Osteoblast (primary cell): ENCODE data around the gene EVA1C. TPM values are rescaled to one million over a fixed set of nuclear protein-coding genes. Genes with fewer than 3 reads are reported as not detected.

Source experiments
- DNase-seq: peaks from one replicate; pipeline ENCODE4 v3.0.0; 2011; ENCODE audit warnings: low spot score, mixed read lengths; ENCODE audit not compliant: insufficient read length; ENCODE audit errors: missing footprints
- H2AFZ ChIP-seq: 2 replicates; pipeline ENCODE4 v1.6.0; 2011; ENCODE audit warnings: mild to moderate bottlenecking, low read length
- H3K27ac ChIP-seq: 2 replicates; pipeline ENCODE4 v1.5.1; 2011; ENCODE audit warnings: mild to moderate bottlenecking, low read depth, low read length, moderate library complexity
- H3K27me3 ChIP-seq: 2 replicates; pipeline ENCODE4 v1.6.0; 2012; ENCODE audit warnings: mild to moderate bottlenecking, control low read depth, inconsistent platforms, low read length, moderate library complexity; ENCODE audit not compliant: insufficient read depth
- H3K36me3 ChIP-seq: 2 replicates; pipeline ENCODE4 v1.5.1; 2011; ENCODE audit warnings: mild to moderate bottlenecking, low read length, control low read depth, moderate library complexity; ENCODE audit not compliant: insufficient read depth
- H3K4me1 ChIP-seq: 2 replicates; pipeline ENCODE4 v1.5.1; 2011; ENCODE audit warnings: mild to moderate bottlenecking, low read length, control low read depth, moderate library complexity; ENCODE audit not compliant: insufficient read depth
- H3K4me2 ChIP-seq: 2 replicates; pipeline ENCODE4 v1.6.0; 2011; ENCODE audit warnings: mild to moderate bottlenecking, low read length; ENCODE audit not compliant: insufficient read depth
- H3K4me3 ChIP-seq: fragments of 200-600 bp; sonication (generic); 3 replicates; pipeline ENCODE4 v1.5.1; 2012; ENCODE audit warnings: mild to moderate bottlenecking, low read length, inconsistent platforms; ENCODE audit not compliant: insufficient read depth
- H3K79me2 ChIP-seq: 2 replicates; pipeline ENCODE4 v1.6.0; 2012; ENCODE audit warnings: mild to moderate bottlenecking, low read length, control low read depth, inconsistent platforms; ENCODE audit not compliant: insufficient read depth
- H3K9me3 ChIP-seq: 2 replicates; pipeline ENCODE4 v1.5.1; 2011; ENCODE audit warnings: low read depth, low read length, control low read depth
- H4K20me1 ChIP-seq: 2 replicates; pipeline ENCODE4 v1.6.0; 2012; ENCODE audit warnings: mild to moderate bottlenecking, low read length, control low read depth; ENCODE audit not compliant: insufficient read depth
- CTCF ChIP-seq: IDR thresholded peaks from 2 replicates; pipeline ENCODE4 v1.5.1; 2011; ENCODE audit warnings: mild to moderate bottlenecking, low read depth, low read length, moderate library complexity; ENCODE audit errors: extremely low read depth
- total RNA-seq: library from RNA; depleted of rRNA; stranded (reverse); fragments of >200 nt; gene quantifications from 2 replicates; pipeline ENCODE4 v1.2.3, GENCODE V29; 2012

Gene EVA1C
- total RNA-seq, 1 donor: 8.0 TPM

GRCh38 chr21:32392880-32393676 is 19.4 kb upstream of the EVA1C start, which contains the start of gene URB1:
URB1 (minus strand) TSS chr21:32393012; CDS start chr21:32392910, 102 bp downstream.
- peaks cover 5% of the 10 kb centered on the region for H3K36me3 ChIP-seq
- no peak for TF ChIP-seq CTCF
- H3K27me3 ChIP-seq: peaks cover 6% of the 10 kb centered on the region
- peak within 1 kb of the TSS; percentile 91 for H2AFZ ChIP-seq
- H3K4me3 ChIP-seq: peak within 1 kb of the TSS; percentile 86
- peak; percentile 94 for DNase-seq
- peaks cover 26% of the 10 kb centered on the region for H4K20me1 ChIP-seq
- peaks cover 41% of the 10 kb centered on the region for H3K79me2 ChIP-seq
- peak within 1 kb of the TSS; percentile 78 for H3K27ac ChIP-seq
- peaks cover 37% of the 10 kb centered on the region for H3K4me1 ChIP-seq
- H3K9me3 ChIP-seq: no peaks in the 10 kb centered on the region
- H3K4me2 ChIP-seq: peak within 1 kb of the TSS; percentile 98

GRCh38 chr21:32393677-32394001 is 18.9 kb upstream of the EVA1C start:
- Histone ChIP-seq H3K4me2 (peak overlapping the region; percentile 98), H3K79me2 (peaks cover 35% of the 10 kb centered on the region), H3K36me3 (no peaks in the 10 kb centered on the region), H3K4me3 (peak overlapping the region; percentile 86), H3K27me3 (peaks cover 9% of the 10 kb centered on the region), H3K4me1 (peaks cover 33% of the 10 kb centered on the region), H3K9me3 (no peaks in the 10 kb centered on the region), H4K20me1 (peaks cover 20% of the 10 kb centered on the region), H2AFZ (peak overlapping the region; percentile 91), H3K27ac (peak overlapping the region; percentile 74)
- TF ChIP-seq CTCF: no peak
- DNase-seq: no peak

GRCh38 chr21:32403201-32403777 is 9.2 kb upstream of the EVA1C start:
- no peaks in the 10 kb centered on the region for H3K9me3 ChIP-seq
- peaks cover 18% of the 10 kb centered on the region for H3K27me3 ChIP-seq
- no peak overlapping the region for H3K4me3 ChIP-seq
- peak overlapping the region; percentile 22 for H3K4me2 ChIP-seq
- TF ChIP-seq CTCF: peak; percentile 83
- no peaks in the 10 kb centered on the region for H3K4me1 ChIP-seq
- peak overlapping the region; percentile 61 for H2AFZ ChIP-seq
- peak; percentile 91 for DNase-seq
- no peaks in the 10 kb centered on the region for H3K36me3 ChIP-seq
- no peak overlapping the region for H3K27ac ChIP-seq
- no peaks in the 10 kb centered on the region for H4K20me1 ChIP-seq
- no peaks in the 10 kb centered on the region for H3K79me2 ChIP-seq

GRCh38 chr21:32406405-32406804 is 6.1 kb upstream of the EVA1C start:
- peak overlapping the region; percentile 62 for H2AFZ ChIP-seq

More at GRCh38 chr21:32406405-32406804, 6.1 kb upstream of the EVA1C start:
- Histone ChIP-seq H3K27me3 (no peaks in the 10 kb centered on the region), H3K4me3 (no peak overlapping the region), H3K4me1 (no peaks in the 10 kb centered on the region), H4K20me1 (no peaks in the 10 kb centered on the region), H3K9me3 (no peaks in the 10 kb centered on the region), H3K79me2 (no peaks in the 10 kb centered on the region), H3K27ac (no peak overlapping the region), H3K36me3 (no peaks in the 10 kb centered on the region), H3K4me2 (no peak overlapping the region)
- no peak for DNase-seq
- TF ChIP-seq CTCF: no peak
